Panc1 (cell line): ENCODE measurements around the gene NREP. TPM values are rescaled to one million over a fixed set of nuclear protein-coding genes. Genes with fewer than 3 reads are reported as not detected.

Experiments used
- ATAC-seq: fragments of 200-7000 bp; cut with Tn5 transposase; 2 replicates; pipeline ENCODE4 v1.9.1; 2020; ENCODE audit warnings: mild to moderate bottlenecking, moderate library complexity
- BruUV-seq: library from RNA; stranded (reverse); fragments of 400-500 nt; replicated peaks from 2 replicates; lab custom pipeline; 2021; lab: Mats Ljungman, UMichigan
- CTCF ChIA-PET: fragments of 300-600 bp; sonication (Branson Sonifier 250); formaldehyde crosslinking; loops from one replicate; lab custom pipeline; 2022; ENCODE audit warnings: antibody characterized with exemption; lab: Charles Lee
- POLR2A ChIA-PET: fragments of 300-600 bp; sonication (Branson Sonifier 250); formaldehyde crosslinking; loops from one replicate; lab custom pipeline; 2022; ENCODE audit warnings: antibody characterized with exemption; lab: Charles Lee
- DNase-seq: peaks from one replicate; pipeline ENCODE4 v3.0.0-alpha.2; 2010; ENCODE audit warnings: low read depth, low spot score
- H3K27ac ChIP-seq: 2 replicates; pipeline ENCODE4 v1.5.1; 2011; ENCODE audit warnings: mild to moderate bottlenecking, low read length, inconsistent platforms
- H3K27me3 ChIP-seq: fragments of 200-500 bp; sonication (Bioruptor generic); 2 replicates; pipeline ENCODE4 v1.6.0; 2014; ENCODE audit warnings: low read length, inconsistent platforms; ENCODE audit not compliant: control insufficient read depth, insufficient read depth
- H3K36me3 ChIP-seq: fragments of 200-500 bp; sonication (Bioruptor generic); 2 replicates; pipeline ENCODE4 v1.5.1; 2014; ENCODE audit warnings: inconsistent platforms, mild to moderate bottlenecking, low read length, moderate library complexity; ENCODE audit not compliant: control insufficient read depth, insufficient read depth
- H3K4me1 ChIP-seq: 2 replicates; pipeline ENCODE4 v1.5.1; 2011; ENCODE audit warnings: inconsistent platforms, mild to moderate bottlenecking, low read length, moderate library complexity; ENCODE audit not compliant: control insufficient read depth, insufficient read depth
- H3K4me3 ChIP-seq, 2 experiments: 2 replicates each; pipeline ENCODE4 v1.5.1; 2011 to 2012; ENCODE audit warnings: low read depth in 2 of 2, low read length in 2 of 2, mild to moderate bottlenecking in 2 of 2, inconsistent platforms in 1 of 2, moderate library complexity in 1 of 2
- H3K9me3 ChIP-seq: fragments of 200-500 bp; sonication (Bioruptor generic); 2 replicates; pipeline ENCODE4 v1.5.1; 2014; ENCODE audit warnings: low read depth, mild to moderate bottlenecking, inconsistent platforms, low read length, moderate library complexity; ENCODE audit not compliant: control insufficient read depth, insufficient read depth
- POLR2AphosphoS5 ChIP-seq: IDR thresholded peaks from 2 replicates; pipeline ENCODE4 v1.6.1; 2012; ENCODE audit warnings: mild to moderate bottlenecking, low read depth, low read length, moderate library complexity
- SIN3A ChIP-seq: IDR thresholded peaks from 2 replicates; pipeline ENCODE4 v1.6.1; 2012; ENCODE audit warnings: low read depth, mild to moderate bottlenecking, low read length, moderate library complexity, borderline replicate concordance; ENCODE audit not compliant: insufficient read depth
- TCF7L2 ChIP-seq: IDR thresholded peaks from 2 replicates; pipeline ENCODE4 v1.6.1; 2011; ENCODE audit warnings: mild to moderate bottlenecking, low read depth, low read length, inconsistent platforms
- in situ Hi-C: cut with HindIII; loops from 2 replicates; pipeline ENCODE4 v1.10.0; 2016; ENCODE audit warnings: low sequenced_read_pairs, low pct_unique_long_range_greater_than_20kb
- intact Hi-C: fragments of 100-400 bp; cut with micrococcal nuclease; formaldehyde crosslinking; loops from one replicate; pipeline ENCODE4 v1.10.0; 2022; ENCODE audit not compliant: unreplicated experiment
- total RNA-seq: library from RNA; stranded (reverse); gene quantifications from one replicate; pipeline ENCODE4 v1.2.1, GENCODE V29; 2021; ENCODE audit not compliant: unreplicated experiment
- TF ChIP-seq, protein P1 (sequence below), 2 experiments: IDR thresholded peaks; 2 replicates each; pipeline ENCODE4 v1.6.1; 2011 to 2012; ENCODE audit warnings: low read depth in 2 of 2, control low read depth in 1 of 2, low read length in 1 of 2, mild to moderate bottlenecking in 1 of 2, moderate library complexity in 1 of 2; ENCODE audit not compliant: insufficient read depth in 1 of 2
- TF ChIP-seq, protein P2 (sequence below): fragments of 450-650 bp; IDR thresholded peaks from 2 replicates; pipeline ENCODE4 v1.5.1; 2017; ENCODE audit warnings: mild to moderate bottlenecking

NREP gene
- total RNA-seq, 1 experiment from 2014 or later: 4.9 TPM

DNA sequence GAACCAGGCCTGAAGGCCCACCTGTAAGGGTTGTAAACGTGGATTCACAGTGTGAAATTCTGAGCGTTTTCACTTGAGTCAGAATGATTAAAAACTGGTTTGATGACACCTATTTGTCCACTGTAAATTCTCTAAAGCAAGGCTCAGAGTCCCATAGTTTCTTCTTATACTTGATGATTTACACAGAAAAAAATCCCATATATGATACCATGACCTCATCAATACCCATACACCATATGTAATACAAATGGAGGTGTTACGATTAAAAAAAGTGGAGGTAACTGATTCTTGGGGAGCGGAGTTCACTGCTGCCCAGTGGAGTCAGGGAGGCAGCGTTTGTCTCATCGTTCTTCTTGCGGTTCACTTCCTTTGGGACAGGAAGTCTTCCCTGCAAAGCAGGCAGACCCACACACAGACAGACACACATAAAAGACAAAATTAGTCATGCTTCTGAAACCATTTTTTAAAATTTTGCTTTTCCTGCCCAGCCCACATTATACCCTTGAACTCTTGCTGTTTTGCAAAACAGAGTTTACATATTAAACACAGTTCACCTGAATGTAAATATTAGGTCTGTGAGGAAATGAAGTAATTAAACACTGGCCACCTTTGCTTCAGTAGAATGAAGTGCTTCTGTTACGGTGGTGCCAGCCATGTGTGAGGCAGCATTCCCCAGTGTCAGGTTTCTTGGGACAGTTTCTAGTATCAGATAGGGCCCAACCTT is 26.2 kb downstream of the NREP start:
- Histone ChIP-seq H3K4me3 (no peak overlapping the region), H3K9me3 (no peaks in the 10 kb centered on the region), H3K36me3 (no peaks in the 10 kb centered on the region), H3K27me3 (no peaks in the 10 kb centered on the region), H3K4me1 (no peaks in the 10 kb centered on the region), H3K27ac (no peak overlapping the region)
- in situ Hi-C loops: no loop called here
- no peak for TF ChIP-seq POLR2AphosphoS5
- TF ChIP-seq SIN3A: no peak
- TF ChIP-seq, protein P1, sequence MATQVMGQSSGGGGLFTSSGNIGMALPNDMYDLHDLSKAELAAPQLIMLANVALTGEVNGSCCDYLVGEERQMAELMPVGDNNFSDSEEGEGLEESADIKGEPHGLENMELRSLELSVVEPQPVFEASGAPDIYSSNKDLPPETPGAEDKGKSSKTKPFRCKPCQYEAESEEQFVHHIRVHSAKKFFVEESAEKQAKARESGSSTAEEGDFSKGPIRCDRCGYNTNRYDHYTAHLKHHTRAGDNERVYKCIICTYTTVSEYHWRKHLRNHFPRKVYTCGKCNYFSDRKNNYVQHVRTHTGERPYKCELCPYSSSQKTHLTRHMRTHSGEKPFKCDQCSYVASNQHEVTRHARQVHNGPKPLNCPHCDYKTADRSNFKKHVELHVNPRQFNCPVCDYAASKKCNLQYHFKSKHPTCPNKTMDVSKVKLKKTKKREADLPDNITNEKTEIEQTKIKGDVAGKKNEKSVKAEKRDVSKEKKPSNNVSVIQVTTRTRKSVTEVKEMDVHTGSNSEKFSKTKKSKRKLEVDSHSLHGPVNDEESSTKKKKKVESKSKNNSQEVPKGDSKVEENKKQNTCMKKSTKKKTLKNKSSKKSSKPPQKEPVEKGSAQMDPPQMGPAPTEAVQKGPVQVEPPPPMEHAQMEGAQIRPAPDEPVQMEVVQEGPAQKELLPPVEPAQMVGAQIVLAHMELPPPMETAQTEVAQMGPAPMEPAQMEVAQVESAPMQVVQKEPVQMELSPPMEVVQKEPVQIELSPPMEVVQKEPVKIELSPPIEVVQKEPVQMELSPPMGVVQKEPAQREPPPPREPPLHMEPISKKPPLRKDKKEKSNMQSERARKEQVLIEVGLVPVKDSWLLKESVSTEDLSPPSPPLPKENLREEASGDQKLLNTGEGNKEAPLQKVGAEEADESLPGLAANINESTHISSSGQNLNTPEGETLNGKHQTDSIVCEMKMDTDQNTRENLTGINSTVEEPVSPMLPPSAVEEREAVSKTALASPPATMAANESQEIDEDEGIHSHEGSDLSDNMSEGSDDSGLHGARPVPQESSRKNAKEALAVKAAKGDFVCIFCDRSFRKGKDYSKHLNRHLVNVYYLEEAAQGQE (IDR thresholded peaks at IDR 0.05; ENCODE audit: insufficient read depth in 1 of 2, low read depth in 2 of 2, low read length in 1 of 2): no peak
- TF ChIP-seq TCF7L2: no peak
- TF ChIP-seq, protein P2, sequence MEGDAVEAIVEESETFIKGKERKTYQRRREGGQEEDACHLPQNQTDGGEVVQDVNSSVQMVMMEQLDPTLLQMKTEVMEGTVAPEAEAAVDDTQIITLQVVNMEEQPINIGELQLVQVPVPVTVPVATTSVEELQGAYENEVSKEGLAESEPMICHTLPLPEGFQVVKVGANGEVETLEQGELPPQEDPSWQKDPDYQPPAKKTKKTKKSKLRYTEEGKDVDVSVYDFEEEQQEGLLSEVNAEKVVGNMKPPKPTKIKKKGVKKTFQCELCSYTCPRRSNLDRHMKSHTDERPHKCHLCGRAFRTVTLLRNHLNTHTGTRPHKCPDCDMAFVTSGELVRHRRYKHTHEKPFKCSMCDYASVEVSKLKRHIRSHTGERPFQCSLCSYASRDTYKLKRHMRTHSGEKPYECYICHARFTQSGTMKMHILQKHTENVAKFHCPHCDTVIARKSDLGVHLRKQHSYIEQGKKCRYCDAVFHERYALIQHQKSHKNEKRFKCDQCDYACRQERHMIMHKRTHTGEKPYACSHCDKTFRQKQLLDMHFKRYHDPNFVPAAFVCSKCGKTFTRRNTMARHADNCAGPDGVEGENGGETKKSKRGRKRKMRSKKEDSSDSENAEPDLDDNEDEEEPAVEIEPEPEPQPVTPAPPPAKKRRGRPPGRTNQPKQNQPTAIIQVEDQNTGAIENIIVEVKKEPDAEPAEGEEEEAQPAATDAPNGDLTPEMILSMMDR: no peak
- intact Hi-C loops: no loop called here
- CTCF ChIA-PET: no interaction called here
- no peak for ATAC-seq
- no peak for DNase-seq
- POLR2A ChIA-PET: no interaction called here
- no TSS peak for BruUV-seq

DNA sequence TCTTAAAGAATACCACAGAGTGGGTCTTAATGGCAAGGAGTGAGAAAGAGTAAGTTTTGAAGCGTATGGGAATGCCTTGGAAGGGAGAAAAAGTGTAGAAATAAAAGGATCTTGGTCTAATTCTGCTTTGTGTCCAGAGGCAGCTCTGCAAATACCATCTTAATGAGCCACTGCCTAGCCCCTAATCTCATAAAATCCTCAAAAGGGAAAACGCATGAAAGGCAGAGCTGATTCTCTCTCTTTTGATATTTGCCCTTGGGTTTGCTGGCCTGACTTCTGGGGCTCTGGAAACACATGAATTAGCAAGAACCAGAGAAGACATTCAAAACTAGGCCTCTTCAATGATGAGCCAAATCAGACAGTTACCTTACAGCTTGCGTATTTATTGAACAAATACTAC is 28.1 kb downstream of the NREP start:
- in situ Hi-C loops: no loop called here

More for the DNA sequence above, 28.1 kb downstream of the NREP start:
- H3K27me3 ChIP-seq: no peaks in the 10 kb centered on the region
- DNase-seq (no peak), ATAC-seq (no peak)
- H3K27ac ChIP-seq: no peak overlapping the region
- CTCF ChIA-PET: no interaction called here
- TF ChIP-seq, protein P2: no peak
- TF ChIP-seq POLR2AphosphoS5 (no peak), TCF7L2 (no peak), SIN3A (no peak)
- TF ChIP-seq, protein P1 (IDR thresholded peaks at IDR 0.05; ENCODE audit: insufficient read depth in 1 of 2, low read depth in 2 of 2, low read length in 1 of 2): no peak
- BruUV-seq: no TSS peak
- H3K4me1 ChIP-seq: no peaks in the 10 kb centered on the region
- POLR2A ChIA-PET: no interaction called here
- intact Hi-C loops: no loop called here
- H3K36me3 ChIP-seq: no peaks in the 10 kb centered on the region
- H3K4me3 ChIP-seq: no peak overlapping the region
- no peaks in the 10 kb centered on the region for H3K9me3 ChIP-seq
